Measurements from ENCODE around the gene CD7. TPM values are rescaled to one million over a fixed set of nuclear protein-coding genes. Genes with fewer than 3 reads are reported as not detected.
A peak's percentile ranks its signal among the peaks of the same experiment; 100 is the strongest.

The CD7 gene
- total RNA-seq, 2 donors from 2014 or later, result 0.55 to 0.80 TPM

GRCh38 chr17:82287868-82288801 lies 29.3 kb downstream of the CD7 start:
- Mint-ChIP-seq H3K9me3 (peaks cover 15% of the 10 kb centered on the region), H3K27me3 (ENCODE audit: insufficient read depth) (peaks cover 23% of the 10 kb centered on the region), H3K36me3 (ENCODE audit: low read depth) (no peaks in the 10 kb centered on the region), H3K27ac (no peak overlapping the region), H3K4me1 (peaks cover 8% of the 10 kb centered on the region), H3K4me3 (no peak overlapping the region)
- Histone ChIP-seq H3K27me3 (ENCODE audit: control insufficient read depth, insufficient read depth, low read length, poor library complexity, severe bottlenecking) (no peaks in the 10 kb centered on the region), H3K4me3 (ENCODE audit: low read length) (no peak overlapping the region), H3K4me1 (ENCODE audit: control insufficient read depth, insufficient read depth, low read length) (no peaks in the 10 kb centered on the region), H3K9me3 (ENCODE audit: control insufficient read depth, low read length) (peaks cover 9% of the 10 kb centered on the region), H3K27ac (ENCODE audit: low read depth, low read length) (no peak overlapping the region), H3K36me3 (ENCODE audit: control insufficient read depth, insufficient read depth, low read length) (no peaks in the 10 kb centered on the region), H3K9ac (ENCODE audit: extremely low read depth, low read length, poor library complexity, severe bottlenecking) (no peak overlapping the region)
- no peak for TF ChIP-seq CTCF (conservative IDR thresholded peaks at IDR 0.05)
- DNase-seq, result no peak
- WGBS, 2 experiments (ENCODE audit: insufficient coverage in 1 of 2, insufficient read length in 1 of 2), result 89 to 93% methylated on average over 15 to 19 of the region's 19 CpGs

GRCh38 chr17:82287013-82287867 lies 30.2 kb downstream of the CD7 start:
- no peaks in the 10 kb centered on the region for H3K36me3 ChIP-seq (ENCODE audit: control insufficient read depth, insufficient read depth, low read length)
- peaks cover 9% of the 10 kb centered on the region for H3K9me3 ChIP-seq (ENCODE audit: control insufficient read depth, low read length)
- TF ChIP-seq CTCF (conservative IDR thresholded peaks at IDR 0.05), result no peak
- Mint-ChIP-seq H3K4me1 (peaks cover 8% of the 10 kb centered on the region), H3K27me3 (ENCODE audit: insufficient read depth) (peaks cover 23% of the 10 kb centered on the region), H3K9me3 (peaks cover 15% of the 10 kb centered on the region), H3K27ac (no peak overlapping the region), H3K4me3 (no peak overlapping the region), H3K36me3 (ENCODE audit: low read depth) (no peaks in the 10 kb centered on the region)
- no peaks in the 10 kb centered on the region for H3K4me1 ChIP-seq (ENCODE audit: control insufficient read depth, insufficient read depth, low read length)
- H3K27me3 ChIP-seq (ENCODE audit: control insufficient read depth, insufficient read depth, low read length, poor library complexity, severe bottlenecking), result no peaks in the 10 kb centered on the region
- no peak overlapping the region for H3K9ac ChIP-seq (ENCODE audit: extremely low read depth, low read length, poor library complexity, severe bottlenecking)
- no peak overlapping the region for H3K4me3 ChIP-seq (ENCODE audit: low read length)
- 95 to 96% methylated on average over 6 to 8 of the region's 9 CpGs for WGBS, 2 experiments (ENCODE audit: insufficient coverage in 1 of 2, insufficient read length in 1 of 2)
- no peak overlapping the region for H3K27ac ChIP-seq (ENCODE audit: low read depth, low read length)
- DNase-seq, result no peak

- no peak for DNase-seq
- Histone ChIP-seq H3K27ac (ENCODE audit: low read depth, low read length) (peak overlapping the region; percentile 64), H3K9ac (ENCODE audit: extremely low read depth, low read length, poor library complexity, severe bottlenecking) (no peak overlapping the region), H3K4me1 (ENCODE audit: control insufficient read depth, insufficient read depth, low read length) (no peaks in the 10 kb centered on the region), H3K9me3 (ENCODE audit: control insufficient read depth, low read length) (peaks cover 9% of the 10 kb centered on the region), H3K27me3 (ENCODE audit: control insufficient read depth, insufficient read depth, low read length, poor library complexity, severe bottlenecking) (no peaks in the 10 kb centered on the region), H3K4me3 (ENCODE audit: low read length) (no peak overlapping the region), H3K36me3 (ENCODE audit: control insufficient read depth, insufficient read depth, low read length) (no peaks in the 10 kb centered on the region)
- 60 to 82% methylated on average over 5 to 8 of the region's 8 CpGs for WGBS, 2 experiments (ENCODE audit: insufficient coverage in 1 of 2, insufficient read length in 1 of 2)
- Mint-ChIP-seq H3K27me3 (ENCODE audit: insufficient read depth) (peaks cover 35% of the 10 kb centered on the region), H3K4me1 (peaks cover 4% of the 10 kb centered on the region), H3K4me3 (no peak overlapping the region), H3K27ac (no peak overlapping the region), H3K9me3 (peaks cover 15% of the 10 kb centered on the region), H3K36me3 (ENCODE audit: low read depth) (no peaks in the 10 kb centered on the region)
- TF ChIP-seq CTCF (conservative IDR thresholded peaks at IDR 0.05), result no peak
These were observed 32.3 kb downstream of the CD7 start for GRCh38 chr17:82285141-82285540.
